Activated CD4-positive, alpha-beta T cell treated with anti-CD3 and anti-CD28 coated beads for 36 hours (primary cell): ENCODE results near the gene ANKRD9. TPM values are rescaled to one million over a fixed set of nuclear protein-coding genes. Genes with fewer than 3 reads are reported as not detected.
"Not testable (repeated sequence)": the region's sequence is repeated elsewhere in the genome, so short reads cannot be mapped to it uniquely, and the experiment has no call there.

ENCODE experiments used
- ATAC-seq: fragments of 200-7000 bp; cut with Tn5 transposase; one replicate; pipeline ENCODE4 v1.10.0; 2021; ENCODE audit warnings: mild to moderate bottlenecking, moderate library complexity
- CTCF ChIA-PET: fragments of 350-600 bp; sonication (Branson Sonifier 250); formaldehyde crosslinking; loops from one replicate; lab custom pipeline; 2021; ENCODE audit warnings: antibody characterized with exemption; lab: Charles Lee
- POLR2A ChIA-PET: fragments of 350-600 bp; sonication (Branson Sonifier 250); formaldehyde crosslinking; loops from one replicate; lab custom pipeline; 2021; ENCODE audit warnings: antibody characterized with exemption, inconsistent platforms; lab: Charles Lee
- DNase-seq: peaks from one replicate; pipeline ENCODE4 v3.0.0-alpha.2; 2020
- H3K27ac Mint-ChIP-seq: one replicate; pipeline ENCODE4 v1.8.0; 2021; ENCODE audit warnings: mixed read lengths
- H3K27me3 Mint-ChIP-seq: one replicate; pipeline ENCODE4 v1.8.0; 2021; ENCODE audit warnings: mixed read lengths
- H3K36me3 Mint-ChIP-seq: one replicate; pipeline ENCODE4 v1.8.0; 2021; ENCODE audit warnings: low read depth, mixed read lengths
- H3K4me1 Mint-ChIP-seq: one replicate; pipeline ENCODE4 v1.8.0; 2021; ENCODE audit warnings: mixed read lengths
- H3K4me3 Mint-ChIP-seq: one replicate; pipeline ENCODE4 v1.8.0; 2021; ENCODE audit warnings: mild to moderate bottlenecking, moderate library complexity, mixed read lengths
- H3K9me3 Mint-ChIP-seq: one replicate; pipeline ENCODE4 v1.8.0; 2021; ENCODE audit warnings: low read depth, mixed read lengths
- intact Hi-C, 2 experiments: fragments of 100-400 bp; cut with DNase I in 1 of 2; cut with micrococcal nuclease in 1 of 2; formaldehyde crosslinking; loops; one replicate each; pipeline versions ENCODE4 v1.14.2 to v1.15.1; 2022 to 2024; cut with DNase I, micrococcal nuclease
- total RNA-seq, 2 experiments: library from RNA; stranded (reverse); gene quantifications; one replicate each; pipeline ENCODE4 v1.2.3, GENCODE V29; 2021

The ANKRD9 gene
- total RNA-seq, 2 experiments from 2014 or later = 4.8 to 9.3 TPM

GRCh38 chr14:102532204-102532658 is 22.7 kb upstream of the ANKRD9 start:
- POLR2A ChIA-PET = no interaction called here

GRCh38 chr14:102530828-102531478 is 21.4 kb upstream of the ANKRD9 start:
- Mint-ChIP-seq H3K9me3 (no peaks in the 10 kb centered on the region), H3K27ac (peak overlapping the region; percentile 38), H3K4me1 (peaks cover 10% of the 10 kb centered on the region), H3K36me3 (no peaks in the 10 kb centered on the region), H3K27me3 (no peaks in the 10 kb centered on the region), H3K4me3 (no peak overlapping the region)
- no peak for ATAC-seq
- DNase-seq = no peak
- ChIA-PET POLR2A (no interaction called here), CTCF (interaction anchor here (0.7 to 1.0 kb wide), 2 partner anchors 8 to 78 kb away, joined by 3 to 5 read pairs; no protein-coding TSS in a partner anchor)
- intact Hi-C loops = no loop called here

More at GRCh38 chr14:102532204-102532658, 22.7 kb upstream of the ANKRD9 start:
- DNase-seq (no peak), ATAC-seq (no peak)
- intact Hi-C loops = no loop called here
- Mint-ChIP-seq H3K9me3 (no peaks in the 10 kb centered on the region), H3K4me3 (no peak overlapping the region), H3K36me3 (no peaks in the 10 kb centered on the region), H3K27ac (no peak overlapping the region), H3K27me3 (no peaks in the 10 kb centered on the region), H3K4me1 (peaks cover 8% of the 10 kb centered on the region)
- CTCF ChIA-PET = interaction anchor here (0.6 to 1.0 kb wide), 3 partner anchors 9 to 1524 kb away, joined by 3 to 5 read pairs (median 4); no protein-coding TSS in a partner anchor

- ATAC-seq = no peak
- intact Hi-C loops = loop anchor here in 1 of 2 experiments (10.0 kb wide), 1 partner anchor 166 kb away; no protein-coding TSS in a partner anchor
- POLR2A ChIA-PET = interaction anchor here (0.6 kb wide), 1 partner anchor 126 kb away, joined by 5 read pairs; no protein-coding TSS in a partner anchor
- Mint-ChIP-seq H3K27ac (no peak overlapping the region), H3K9me3 (no peaks in the 10 kb centered on the region), H3K4me3 (no peak overlapping the region), H3K4me1 (peaks cover 32% of the 10 kb centered on the region), H3K27me3 (no peaks in the 10 kb centered on the region), H3K36me3 (no peaks in the 10 kb centered on the region)
- CTCF ChIA-PET = interaction anchor here (0.5 to 0.9 kb wide), 3 partner anchors 90 to 275 kb away, joined by 3 to 4 read pairs (median 3); no protein-coding TSS in a partner anchor
- DNase-seq = no peak
These were observed 19.0 kb upstream of the ANKRD9 start for GRCh38 chr14:102528431-102529170.

GRCh38 chr14:102525929-102526497 is 16.4 kb upstream of the ANKRD9 start:
- intact Hi-C loops = loop anchor here (2.0 to 10.0 kb wide), 2 partner anchors 169 to 207 kb away; partner anchors contain the start of gene ZNF839 (in 1 of the 2)
- DNase-seq (no peak), ATAC-seq (no peak)
- H3K9me3 Mint-ChIP-seq = no peaks in the 10 kb centered on the region
- H3K4me3 Mint-ChIP-seq = peak overlapping the region; percentile 68
- H3K27me3 Mint-ChIP-seq = no peaks in the 10 kb centered on the region
- H3K4me1 Mint-ChIP-seq = peaks cover 37% of the 10 kb centered on the region
- peak overlapping the region; percentile 7 for H3K27ac Mint-ChIP-seq
- H3K36me3 Mint-ChIP-seq = no peaks in the 10 kb centered on the region
- ChIA-PET POLR2A (no interaction called here), CTCF (interaction anchor here (0.8 to 3.6 kb wide), 4 partner anchors 68 to 168 kb away, joined by 3 to 19 read pairs (median 6); no protein-coding TSS in a partner anchor)

- Mint-ChIP-seq H3K27ac (peak overlapping the region; percentile 32), H3K36me3 (no peaks in the 10 kb centered on the region), H3K4me1 (peaks cover 35% of the 10 kb centered on the region), H3K27me3 (no peaks in the 10 kb centered on the region), H3K4me3 (peak overlapping the region; percentile 68), H3K9me3 (no peaks in the 10 kb centered on the region)
- CTCF ChIA-PET = interaction anchor here (0.6 to 3.6 kb wide), 27 partner anchors 9 to 609 kb away, joined by 3 to 19 read pairs (median 4); partner anchors contain the start of gene ANKRD9
- POLR2A ChIA-PET = interaction anchor here (1.2 kb wide), 1 partner anchor 17 kb away, joined by 4 read pairs; no protein-coding TSS in a partner anchor
- ATAC-seq (peak; percentile 23), DNase-seq (peak; percentile 62)
- intact Hi-C loops = loop anchor here (2.0 to 10.0 kb wide), 2 partner anchors 169 to 207 kb away; partner anchors contain the start of gene ZNF839 (in 1 of the 2)
These were observed 15.8 kb upstream of the ANKRD9 start for GRCh38 chr14:102525219-102525928.

GRCh38 chr14:102524451-102525218 is 15.1 kb upstream of the ANKRD9 start:
- ChIA-PET POLR2A (interaction anchor here (1.2 kb wide), 1 partner anchor 16 kb away, joined by 4 read pairs; no protein-coding TSS in a partner anchor), CTCF (interaction anchor here (0.6 to 3.6 kb wide), 31 partner anchors 9 to 608 kb away, joined by 3 to 19 read pairs (median 4); partner anchors contain the start of gene ANKRD9)
- intact Hi-C loops = loop anchor here (1.0 to 10.0 kb wide), 8 partner anchors 14 to 394 kb away; partner anchors contain the start of genes RCOR1 (in 2 of the 2), CINP (in 1 of the 2), TECPR2 (in 1 of the 2) and ZNF839 (in 1 of the 2)
- DNase-seq (peak; percentile 98), ATAC-seq (peak; percentile 98)
- H3K36me3 Mint-ChIP-seq = no peaks in the 10 kb centered on the region
- peak overlapping the region; percentile 68 for H3K4me3 Mint-ChIP-seq
- peaks cover 35% of the 10 kb centered on the region for H3K4me1 Mint-ChIP-seq
- H3K9me3 Mint-ChIP-seq = no peaks in the 10 kb centered on the region
- H3K27ac Mint-ChIP-seq = peak overlapping the region; percentile 32
- no peaks in the 10 kb centered on the region for H3K27me3 Mint-ChIP-seq

GRCh38 chr14:102523569-102524450 is 14.2 kb upstream of the ANKRD9 start:
- ATAC-seq = no peak
- intact Hi-C loops = loop anchor here (1.0 to 10.0 kb wide), 8 partner anchors 14 to 394 kb away; partner anchors contain the start of genes RCOR1 (in 2 of the 2), CINP (in 1 of the 2), TECPR2 (in 1 of the 2) and ZNF839 (in 1 of the 2)
- POLR2A ChIA-PET = interaction anchor here (1.2 kb wide), 1 partner anchor 15 kb away, joined by 4 read pairs; no protein-coding TSS in a partner anchor
- peak overlapping the region; percentile 68 for H3K4me3 Mint-ChIP-seq
- H3K27me3 Mint-ChIP-seq = no peaks in the 10 kb centered on the region
- no peaks in the 10 kb centered on the region for H3K9me3 Mint-ChIP-seq
- no peaks in the 10 kb centered on the region for H3K36me3 Mint-ChIP-seq
- CTCF ChIA-PET = interaction anchor here (0.6 to 3.6 kb wide), 25 partner anchors 8 to 390 kb away, joined by 3 to 19 read pairs (median 3); no protein-coding TSS in a partner anchor
- peaks cover 35% of the 10 kb centered on the region for H3K4me1 Mint-ChIP-seq
- H3K27ac Mint-ChIP-seq = peak overlapping the region; percentile 25
- DNase-seq = no peak

- Mint-ChIP-seq H3K36me3 (no peaks in the 10 kb centered on the region), H3K27me3 (peaks cover 3% of the 10 kb centered on the region), H3K4me1 (peaks cover 35% of the 10 kb centered on the region), H3K27ac (peak overlapping the region; percentile 17), H3K4me3 (peak overlapping the region; percentile 68), H3K9me3 (no peaks in the 10 kb centered on the region)
- no peak for ATAC-seq
- intact Hi-C loops = loop anchor here in 1 of 2 experiments (5.0 to 10.0 kb wide), 2 partner anchors 69 to 172 kb away; partner anchors contain the start of gene RCOR1
- CTCF ChIA-PET = interaction anchor here (0.6 to 3.6 kb wide), 13 partner anchors 8 to 391 kb away, joined by 3 to 19 read pairs (median 5); no protein-coding TSS in a partner anchor
- POLR2A ChIA-PET = no interaction called here
- no peak for DNase-seq
These were observed 13.6 kb upstream of the ANKRD9 start for GRCh38 chr14:102523200-102523568.

GRCh38 chr14:102519709-102520108 is 10.1 kb upstream of the ANKRD9 start:
- intact Hi-C loops = loop anchor here in 1 of 2 experiments (5.0 to 10.0 kb wide), 3 partner anchors 73 to 555 kb away; partner anchors contain the start of genes DYNC1H1 and RCOR1
- H3K27ac Mint-ChIP-seq, DNase-seq, H3K9me3 Mint-ChIP-seq, CTCF ChIA-PET, ATAC-seq, H3K27me3 Mint-ChIP-seq, H3K4me3 Mint-ChIP-seq, H3K36me3 Mint-ChIP-seq: not testable (repeated sequence)
- POLR2A ChIA-PET = interaction anchor here (0.6 kb wide), 1 partner anchor 694 kb away, joined by 5 read pairs; no protein-coding TSS in a partner anchor
- H3K4me1 Mint-ChIP-seq = peaks cover 20% of the 10 kb centered on the region
